Stimulated activated CD8-positive, alpha-beta memory T cell treated with anti-CD3 and anti-CD28 coated beads, Interleukin-7, amount 100 ng/mL, for 24 hours (primary cell): ENCODE data around the gene SLC38A5.
"Not testable (repeated sequence)": the region's sequence is repeated elsewhere in the genome, so short reads cannot be mapped to it uniquely, and the experiment has no call there.

Experiments used
- DNase-seq: peaks from one replicate; pipeline ENCODE4 v3.0.0-alpha.2; 2020; ENCODE audit warnings: low read depth

SLC38A5 gene

GRCh38 chrX:48470110-48470832 is at the start of gene SLC38A5:
TSS of gene SLC38A5 (minus strand) at chrX:48470260. CDS start at chrX:48467924, 2,336 bp downstream.
- DNase-seq: no peak

- not testable (repeated sequence) for DNase-seq
These were observed 49.4 kb upstream of the SLC38A5 start for GRCh38 chrX:48519481-48519880.

DNA sequence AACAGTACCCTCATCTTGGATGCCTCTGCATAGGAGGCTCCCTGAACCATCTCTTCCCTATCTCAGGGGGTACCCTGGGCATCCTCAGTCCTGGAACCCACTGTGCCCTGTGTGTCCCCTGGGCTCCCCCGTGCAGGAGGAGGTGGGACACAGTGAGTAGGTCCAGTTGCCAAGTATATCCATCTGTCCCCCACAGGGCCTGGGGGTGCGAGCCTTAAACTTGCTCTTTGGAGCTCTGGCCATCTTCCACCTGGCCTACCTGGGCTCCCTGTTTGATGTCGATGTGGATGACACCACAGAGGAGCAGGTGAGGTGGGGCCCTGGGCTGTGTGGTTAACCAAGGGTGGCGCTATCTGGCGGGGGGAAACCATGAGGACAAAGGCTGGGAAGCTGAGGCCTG is 46.9 kb upstream of the SLC38A5 start:
- no peak for DNase-seq

DNA sequence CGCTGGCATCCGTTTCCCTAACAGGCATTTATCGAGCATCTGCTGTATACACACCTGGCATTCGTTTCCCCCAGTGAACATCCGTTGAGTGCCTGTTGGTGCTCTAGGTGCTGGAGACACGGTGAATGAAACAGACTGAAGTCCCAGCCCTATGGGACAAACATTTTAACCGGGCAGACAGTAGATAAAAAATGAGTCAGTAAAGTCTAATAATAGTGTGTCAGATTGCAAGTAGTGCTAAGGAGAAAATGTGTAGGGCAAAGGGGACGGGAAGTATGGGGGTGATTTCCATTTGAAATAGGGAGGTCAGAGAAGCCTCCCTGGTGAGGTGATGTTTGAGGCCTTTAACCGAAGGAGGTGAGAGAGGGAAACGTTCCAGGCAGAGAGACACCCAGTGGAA is 46.2 kb upstream of the SLC38A5 start:
- no peak for DNase-seq

GRCh38 chrX:48515842-48516241 is 45.8 kb upstream of the SLC38A5 start:
- DNase-seq: no peak

GRCh38 chrX:48514868-48515460 is 44.9 kb upstream of the SLC38A5 start:
- no peak for DNase-seq

DNA sequence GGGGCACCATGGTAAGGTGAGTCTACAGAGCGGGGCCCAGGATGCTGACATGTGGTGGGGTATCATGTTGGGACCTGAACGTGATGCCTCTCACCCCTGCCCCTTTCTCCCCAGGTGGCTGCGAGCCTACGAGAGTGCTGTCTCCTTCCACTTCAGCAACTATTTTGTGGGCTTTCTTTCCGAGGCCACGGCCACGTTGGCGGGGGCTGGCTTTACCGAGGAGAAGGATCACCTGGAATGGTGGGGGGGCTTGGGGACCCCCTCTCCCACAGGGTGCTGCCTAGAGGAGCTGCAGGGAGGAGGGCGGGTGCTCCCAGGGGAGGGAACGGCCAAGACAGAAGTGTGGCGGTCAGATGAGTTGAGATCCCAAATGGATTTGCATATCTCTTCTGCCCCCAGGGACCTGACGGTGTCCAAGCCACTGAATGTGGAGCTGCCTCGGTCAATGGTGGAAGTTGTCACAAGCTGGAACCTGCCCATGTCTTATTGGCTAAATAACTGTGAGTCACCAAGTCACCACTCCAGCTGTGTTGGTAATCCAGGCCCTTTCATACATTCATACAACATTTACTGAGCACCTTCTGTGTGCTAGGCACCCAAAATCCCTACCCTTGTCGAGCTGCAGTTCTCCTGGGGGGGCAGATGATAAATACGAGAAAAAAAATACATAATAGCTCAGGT is 44.2 kb upstream of the SLC38A5 start:
- DNase-seq: no peak

DNA sequence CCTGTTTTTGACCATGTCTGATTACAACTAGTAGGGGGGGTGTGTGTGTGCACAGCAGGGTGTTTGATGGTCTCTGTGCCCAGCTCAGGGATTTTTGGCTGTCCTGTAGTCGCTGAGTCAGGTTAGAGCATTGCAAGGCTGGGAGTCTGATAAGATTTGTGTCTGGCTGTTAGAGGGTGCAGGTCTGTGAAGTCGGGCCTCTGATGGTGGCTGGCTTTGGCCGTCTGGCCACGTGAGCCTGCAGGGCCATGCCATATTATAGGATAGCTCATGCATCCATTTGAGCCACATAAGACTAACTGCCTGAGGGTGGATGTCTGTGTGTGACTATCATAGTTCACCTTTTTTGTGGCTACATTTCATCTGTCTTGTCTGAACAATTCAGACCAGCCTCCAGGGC is 43.6 kb upstream of the SLC38A5 start:
- DNase-seq: no peak

GRCh38 chrX:48512371-48512935 is 42.4 kb upstream of the SLC38A5 start:
- no peak for DNase-seq

GRCh38 chrX:48511560-48511959 is 41.5 kb upstream of the SLC38A5 start:
- DNase-seq: no peak

GRCh38 chrX:48509619-48510018 is 39.6 kb upstream of the SLC38A5 start:
- no peak for DNase-seq

DNA sequence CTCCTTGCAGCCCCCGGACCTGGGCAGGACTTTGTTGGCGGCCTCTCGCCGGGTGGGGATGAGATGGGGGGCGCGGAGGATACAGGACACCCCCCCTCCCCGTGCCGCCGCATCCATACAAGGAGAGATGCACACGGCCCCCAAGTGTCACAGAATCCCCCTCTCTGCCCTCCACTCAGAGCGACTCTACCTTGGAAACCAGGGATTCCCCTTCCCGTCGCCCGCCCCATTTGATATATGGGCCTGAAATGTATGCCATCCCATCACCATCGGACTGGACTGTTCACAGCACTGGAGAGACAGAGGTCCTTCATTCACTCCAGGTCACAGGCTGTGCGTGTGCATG is 39.2 kb upstream of the SLC38A5 start:
- no peak for DNase-seq

- peak; percentile 58 for DNase-seq
These were observed 38.6 kb upstream of the SLC38A5 start, which contains the start of gene PORCN for GRCh38 chrX:48508400-48509244. TSS of gene PORCN (plus strand) at chrX:48508992. CDS start at chrX:48509821, 829 bp downstream.

DNA sequence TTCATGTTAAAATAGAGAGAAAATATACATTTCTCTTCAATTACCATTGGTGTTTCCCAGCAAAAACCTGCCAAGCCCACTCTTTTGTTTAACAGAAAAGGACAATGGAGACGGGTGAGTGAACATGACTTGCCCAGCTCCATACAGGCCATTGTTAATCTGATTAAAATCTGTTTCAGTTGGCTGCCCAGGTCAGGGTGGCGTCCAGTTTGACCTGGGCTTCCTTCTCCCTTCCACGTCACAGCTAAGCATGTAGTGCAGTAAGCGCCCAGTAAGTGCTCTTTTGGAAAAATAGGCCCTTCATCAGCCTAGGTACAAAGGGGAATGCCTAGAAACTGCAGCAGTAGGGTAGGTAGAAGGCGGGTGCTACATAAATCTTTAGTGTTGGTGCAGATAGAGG is 37.2 kb upstream of the SLC38A5 start:
- no peak for DNase-seq

- no peak for DNase-seq
These were observed 35.4 kb upstream of the SLC38A5 start for GRCh38 chrX:48505481-48505880.

GRCh38 chrX:48504261-48504660 is 34.2 kb upstream of the SLC38A5 start:
- no peak for DNase-seq

- DNase-seq: no peak
These were observed 28.3 kb upstream of the SLC38A5 start for GRCh38 chrX:48498374-48498809.

GRCh38 chrX:48497871-48498270 is 27.8 kb upstream of the SLC38A5 start:
- DNase-seq: no peak

DNA sequence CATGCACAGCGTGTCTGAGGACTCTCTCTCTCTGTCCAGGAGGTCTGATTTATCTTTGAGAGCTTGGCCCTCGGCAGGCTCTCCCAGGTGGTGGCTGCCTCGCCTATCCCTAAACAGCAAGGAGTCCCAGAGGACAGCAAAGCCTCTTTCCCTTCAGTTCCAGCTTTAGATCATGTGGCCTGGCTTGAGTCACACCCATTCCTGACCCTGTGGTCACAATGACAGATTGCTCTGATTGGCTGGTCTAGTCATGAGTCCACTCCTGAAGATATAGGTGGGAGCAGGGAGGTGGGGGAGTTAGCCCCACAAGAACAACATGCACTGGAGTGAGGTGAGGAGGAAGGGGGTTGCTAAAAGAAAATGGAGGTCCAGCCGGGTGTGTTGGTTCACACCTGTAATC is 26.6 kb upstream of the SLC38A5 start:
- no peak for DNase-seq

GRCh38 chrX:48493890-48494364 is 23.9 kb upstream of the SLC38A5 start:
- DNase-seq: no peak

GRCh38 chrX:48492293-48492910 is 22.3 kb upstream of the SLC38A5 start:
- DNase-seq: no peak
